ENCODE data around the gene PFN3. TPM values are rescaled to one million over a fixed set of nuclear protein-coding genes. Genes with fewer than 3 reads are reported as not detected.

PFN3 gene
- total and polyA plus RNA-seq, 2 of the 13 experiments (the other 11 are each of a cell fraction or from before 2014, with no cell fraction given) = not detected

GRCh38 chr5:177377851-177378776 is 22.3 kb downstream of the PFN3 start (continued):
- no peak for TF ChIP-seq ZBTB37 (CRISPR knock-in tag; IDR thresholded peaks at IDR 0.05)
- TF ChIP-seq ZBTB33 (CRISPR knock-in tag; IDR thresholded peaks at IDR 0.05) = no peak
- no peak for TF ChIP-seq ZNF44 (CRISPR knock-in tag; IDR thresholded peaks at IDR 0.05)
- no peak for TF ChIP-seq TCF7 (IDR thresholded peaks at IDR 0.05; ENCODE audit: low read depth)
- TF ChIP-seq ZNF232 (CRISPR knock-in tag; IDR thresholded peaks at IDR 0.05; ENCODE audit: borderline replicate concordance) = no peak; the same call in 1 of the 2 replicates
- no peak for TF ChIP-seq IKZF4 (CRISPR knock-in tag; IDR thresholded peaks at IDR 0.05; ENCODE audit: borderline replicate concordance, low read depth, not compliant biosample characterization)
- TF ChIP-seq NR2F2 (IDR thresholded peaks at IDR 0.05; ENCODE audit: borderline replicate concordance, low read depth) = no peak
- no peak for TF ChIP-seq NFE2L2 (IDR thresholded peaks at IDR 0.05; ENCODE audit: low read length)
- TF ChIP-seq, protein P1, sequence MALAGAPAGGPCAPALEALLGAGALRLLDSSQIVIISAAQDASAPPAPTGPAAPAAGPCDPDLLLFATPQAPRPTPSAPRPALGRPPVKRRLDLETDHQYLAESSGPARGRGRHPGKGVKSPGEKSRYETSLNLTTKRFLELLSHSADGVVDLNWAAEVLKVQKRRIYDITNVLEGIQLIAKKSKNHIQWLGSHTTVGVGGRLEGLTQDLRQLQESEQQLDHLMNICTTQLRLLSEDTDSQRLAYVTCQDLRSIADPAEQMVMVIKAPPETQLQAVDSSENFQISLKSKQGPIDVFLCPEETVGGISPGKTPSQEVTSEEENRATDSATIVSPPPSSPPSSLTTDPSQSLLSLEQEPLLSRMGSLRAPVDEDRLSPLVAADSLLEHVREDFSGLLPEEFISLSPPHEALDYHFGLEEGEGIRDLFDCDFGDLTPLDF (CRISPR knock-in tag; IDR thresholded peaks at IDR 0.05) = no peak
- TF ChIP-seq PRMT3 (CRISPR knock-in tag; IDR thresholded peaks at IDR 0.05; ENCODE audit: borderline replicate concordance, low read depth) = no peak
- no peak for TF ChIP-seq NCOA5 (CRISPR knock-in tag; IDR thresholded peaks at IDR 0.05)
- peak; percentile 94 for TF ChIP-seq PRDM15 (CRISPR knock-in tag; IDR thresholded peaks at IDR 0.05)
- TF ChIP-seq RFX3 (CRISPR knock-in tag; IDR thresholded peaks at IDR 0.05) = no peak
- TF ChIP-seq PBX2 (CRISPR knock-in tag; IDR thresholded peaks at IDR 0.05) = no peak
- no peak for TF ChIP-seq ZMAT5 (CRISPR knock-in tag; IDR thresholded peaks at IDR 0.05; ENCODE audit: borderline replicate concordance, low read depth)
- no peak for TF ChIP-seq ZNF343 (CRISPR knock-in tag; IDR thresholded peaks at IDR 0.05)
- TF ChIP-seq PAF1 (CRISPR knock-in tag; IDR thresholded peaks at IDR 0.05) = no peak
- TF ChIP-seq PPARG (CRISPR knock-in tag; conservative IDR thresholded peaks at IDR 0.05) = no peak
- no peak for TF ChIP-seq RNF2 (conservative IDR thresholded peaks at IDR 0.05; ENCODE audit: low read depth)
- no peak for TF ChIP-seq ZNF3 (CRISPR knock-in tag; IDR thresholded peaks at IDR 0.05)

All from HepG2 (cell line).